ENCODE results near the gene STXBP3. TPM values are rescaled to one million over a fixed set of nuclear protein-coding genes. Genes with fewer than 3 reads are reported as not detected.

The STXBP3 gene
- total and polyA plus RNA-seq, 4 donors: 10.9 to 33.0 (median 23.2) TPM

- no peak for TF ChIP-seq RXRA (IDR thresholded peaks at IDR 0.05)
- no peak for TF ChIP-seq FOXA1 (IDR thresholded peaks at IDR 0.05)
- TF ChIP-seq REST (IDR thresholded peaks at IDR 0.05): no peak
- no peak for TF ChIP-seq MAX (IDR thresholded peaks at IDR 0.05)
Observed at GRCh38 chr1:108747171-108747850, 837 bp downstream of the STXBP3 start (continued).

- Histone ChIP-seq H3K9ac (ENCODE audit: low read depth in 1 of 2, low read length in 2 of 2) (no peak overlapping the region), H3K4me3 (ENCODE audit: low read depth in 1 of 3, low read length in 3 of 3) (no peak overlapping the region), H3K36me3 (ENCODE audit: control insufficient read depth in 4 of 4, insufficient read depth in 3 of 4, low read depth in 1 of 4, low read length in 3 of 4) (peaks cover 0 to 4% (median 1%) of the 10 kb centered on the region in 4 donors), H3K27ac (ENCODE audit: low read depth in 1 of 2, low read length in 2 of 2) (no peak overlapping the region), H3K9me3 (ENCODE audit: control insufficient read depth in 4 of 4, low read length in 3 of 4) (no peaks in the 10 kb centered on the region), H3K4me1 (ENCODE audit: control insufficient read depth in 4 of 4, insufficient read depth in 4 of 4, low read length in 3 of 4) (peaks cover 0 to 5% (median 2%) of the 10 kb centered on the region in 4 donors), H3K27me3 (ENCODE audit: control insufficient read depth in 4 of 4, insufficient read depth in 4 of 4, low read length in 3 of 4) (no peaks in the 10 kb centered on the region)
- 83% methylated on average over 3 of the region's 3 CpGs for WGBS
- no peak for DNase-seq (ENCODE audit: low spot score)
- TF ChIP-seq HNF4A (conservative IDR thresholded peaks at IDR 0.05): no peak
- TF ChIP-seq FOXA1 (IDR thresholded peaks at IDR 0.05): no peak
Observed at GRCh38 chr1:108747898-108748297, 1.4 kb downstream of the STXBP3 start.

GRCh38 chr1:108749081-108749480 lies 2.6 kb downstream of the STXBP3 start:
- H3K27me3 ChIP-seq (ENCODE audit: control insufficient read depth in 4 of 4, insufficient read depth in 4 of 4, low read length in 3 of 4): no peaks in the 10 kb centered on the region
- 88% methylated on average over 4 of the region's 4 CpGs for WGBS
- H3K9me3 ChIP-seq (ENCODE audit: control insufficient read depth in 4 of 4, low read length in 3 of 4): no peaks in the 10 kb centered on the region
- H3K4me1 ChIP-seq (ENCODE audit: control insufficient read depth in 4 of 4, insufficient read depth in 4 of 4, low read length in 3 of 4): peaks cover 0 to 5% (median 2%) of the 10 kb centered on the region in 4 donors
- TF ChIP-seq MAX (IDR thresholded peaks at IDR 0.05) (no peak), NR2F2 (IDR thresholded peaks at IDR 0.05) (no peak), REST (IDR thresholded peaks at IDR 0.05) (no peak), HNF4G (IDR thresholded peaks at IDR 0.05) (no peak), YY1 (IDR thresholded peaks at IDR 0.05) (no peak), ATF3 (IDR thresholded peaks at IDR 0.05) (no peak), TAF1 (conservative IDR thresholded peaks at IDR 0.05) (no peak), GABPA (IDR thresholded peaks at IDR 0.05 in 1 of 2, conservative IDR thresholded peaks at IDR 0.05 in 1 of 2) (no peak), FOXA2 (IDR thresholded peaks at IDR 0.05) (no peak), FOXA1 (IDR thresholded peaks at IDR 0.05) (no peak), ZBTB33 (IDR thresholded peaks at IDR 0.05) (no peak), CTCF (IDR thresholded peaks at IDR 0.05; ENCODE audit: low read depth, low read length, missing input control) (no peak), EGR1 (IDR thresholded peaks at IDR 0.05; ENCODE audit: low read depth in 2 of 2) (no peak), SP1 (IDR thresholded peaks at IDR 0.05) (no peak)
- no peak overlapping the region for H3K4me3 ChIP-seq (ENCODE audit: low read depth in 1 of 3, low read length in 3 of 3)
- H3K9ac ChIP-seq (ENCODE audit: low read depth in 1 of 2, low read length in 2 of 2): no peak overlapping the region
- peaks cover 2 to 6% (median 5%) of the 10 kb centered on the region in 4 donors for H3K36me3 ChIP-seq (ENCODE audit: control insufficient read depth in 4 of 4, insufficient read depth in 3 of 4, low read depth in 1 of 4, low read length in 3 of 4)
- DNase-seq (ENCODE audit: low spot score): no peak
- H3K27ac ChIP-seq (ENCODE audit: low read depth in 1 of 2, low read length in 2 of 2): no peak overlapping the region

Data from liver (tissue), 9 donors.